NCI-H2196 (cell line): ENCODE results near the gene PINLYP.
A peak's percentile ranks its signal among the peaks of the same experiment; 100 is the strongest.
"Not testable (repeated sequence)": the region's sequence is repeated elsewhere in the genome, so short reads cannot be mapped to it uniquely, and the experiment has no call there.

Experiments used
- DNase-seq: peaks from one replicate; lab custom pipeline; 2025; ENCODE audit not compliant: unreplicated experiment; lab: John Stamatoyannopoulos, UW

PINLYP gene

GRCh38 chr19:43600326-43600725 lies 24.7 kb downstream of the PINLYP start:
- not testable (repeated sequence) for DNase-seq

DNA sequence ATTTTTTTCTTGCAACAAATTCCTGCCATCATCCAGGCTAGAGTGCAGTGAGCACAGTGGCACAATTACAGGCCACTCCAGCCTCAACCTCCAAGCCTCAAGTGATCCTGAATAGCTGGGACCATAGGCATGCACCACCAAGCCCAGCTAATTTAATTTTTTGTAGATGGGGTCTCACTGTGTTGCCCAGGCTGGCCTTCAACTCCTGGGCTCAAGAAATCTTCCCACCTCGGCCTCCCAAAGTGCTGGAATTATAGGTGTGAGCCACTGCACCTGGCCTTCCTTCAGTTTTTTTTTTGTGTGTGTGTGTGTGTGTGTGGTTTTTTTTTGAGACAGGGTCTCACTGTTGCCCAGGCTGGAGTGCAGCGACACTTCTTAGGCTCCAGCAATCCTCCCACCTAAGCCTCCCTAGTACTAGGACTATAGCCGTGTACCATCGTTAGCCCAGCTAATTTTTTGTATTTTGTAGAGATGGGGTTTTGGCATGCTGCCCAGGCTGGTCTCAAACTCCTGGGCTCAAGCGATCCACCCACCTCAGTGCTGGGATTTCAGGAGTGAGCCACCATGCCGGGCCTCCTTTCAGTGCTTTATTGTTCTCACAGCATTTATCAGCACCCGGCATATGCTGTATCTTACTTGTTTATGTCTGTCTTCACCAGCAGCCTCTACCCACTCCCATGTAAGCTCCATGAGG lies 30.4 kb downstream of the PINLYP start:
- DNase-seq, result no peak

DNA sequence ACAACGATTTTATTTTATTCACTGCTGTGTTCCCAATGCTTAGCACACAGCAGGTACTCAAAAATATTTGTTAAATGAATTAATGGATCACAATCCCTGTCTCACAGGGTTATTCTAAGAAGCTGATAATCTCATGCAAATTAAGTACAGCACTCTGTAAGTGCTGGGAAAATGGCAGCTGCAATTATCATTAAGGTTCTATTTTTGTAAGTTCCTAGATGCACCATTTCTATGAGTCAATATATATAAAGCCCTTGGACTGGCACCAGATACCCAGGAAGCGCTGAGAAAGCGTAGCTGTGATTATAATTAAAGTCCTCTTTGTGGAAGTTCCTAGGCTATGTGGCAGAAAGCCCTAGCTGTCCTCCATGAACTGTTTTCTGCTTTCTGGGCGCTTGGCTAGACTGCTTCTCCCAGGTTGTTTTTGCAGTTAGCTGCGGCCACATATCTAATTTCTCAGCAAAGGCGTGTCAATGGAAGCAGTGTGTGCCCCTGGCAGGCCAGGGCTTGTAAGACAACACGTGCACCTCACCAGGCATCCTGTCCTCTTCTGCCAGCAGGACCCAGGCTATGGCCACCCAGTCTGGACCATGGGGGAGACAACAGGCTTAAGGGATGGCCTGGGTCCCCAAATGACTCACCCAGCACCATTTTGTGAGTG lies 31.1 kb downstream of the PINLYP start:
- DNase-seq, result peak; percentile 63

GRCh38 chr19:43607238-43608205 lies 31.9 kb downstream of the PINLYP start:
- no peak for DNase-seq

- DNase-seq, result no peak
Observed at GRCh38 chr19:43609872-43610271, 34.3 kb downstream of the PINLYP start.

DNA sequence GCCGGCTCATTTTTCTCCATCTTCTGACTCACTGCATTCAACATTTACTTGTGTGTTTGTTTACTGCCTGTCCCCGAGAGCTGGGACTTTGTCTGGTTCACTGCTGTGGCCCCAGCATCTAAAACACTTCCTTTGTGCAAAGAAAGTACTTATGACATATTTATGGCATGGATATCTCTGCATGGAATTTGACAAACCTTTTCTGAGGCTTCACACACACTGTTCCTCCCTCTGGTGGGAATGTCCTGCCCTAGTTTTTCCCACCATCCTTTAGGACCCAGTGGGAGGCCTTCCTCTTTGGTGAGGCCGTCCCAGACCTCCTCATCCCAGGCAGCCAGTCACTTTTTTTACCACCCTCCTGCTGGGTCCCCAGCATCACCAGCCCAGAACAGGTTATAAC lies 34.9 kb downstream of the PINLYP start:
- DNase-seq, result no peak

- DNase-seq, result no peak
Observed at GRCh38 chr19:43611788-43612187, 36.2 kb downstream of the PINLYP start, which contains the start of gene SRRM5. Gene SRRM5, plus strand, starts transcription at chr19:43612088. Its CDS starts 34 bp downstream, at chr19:43612122.

GRCh38 chr19:43612374-43612773 lies 36.8 kb downstream of the PINLYP start:
- DNase-seq, result no peak

DNA sequence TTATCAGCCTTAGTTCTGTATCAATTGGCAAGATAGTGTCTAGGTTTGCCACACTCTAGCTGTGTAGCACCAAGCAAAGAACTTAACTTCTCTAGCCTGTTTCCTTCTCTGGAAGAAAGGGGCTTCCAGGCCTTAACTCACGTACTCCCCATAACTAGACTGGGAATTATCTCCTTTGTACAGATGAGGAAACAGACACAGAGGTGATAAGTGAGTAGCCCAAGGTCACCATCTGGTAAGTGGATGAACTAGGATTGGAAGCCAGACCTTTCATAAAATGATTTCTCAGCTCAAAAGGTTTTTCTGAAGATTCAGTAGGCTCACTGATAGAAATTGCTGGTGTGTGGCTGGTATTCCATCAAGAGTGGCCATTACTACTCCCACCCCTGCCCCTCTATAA lies 40.7 kb downstream of the PINLYP start:
- DNase-seq, result no peak

- no peak for DNase-seq
Observed at GRCh38 chr19:43616954-43617353, 41.4 kb downstream of the PINLYP start.

DNA sequence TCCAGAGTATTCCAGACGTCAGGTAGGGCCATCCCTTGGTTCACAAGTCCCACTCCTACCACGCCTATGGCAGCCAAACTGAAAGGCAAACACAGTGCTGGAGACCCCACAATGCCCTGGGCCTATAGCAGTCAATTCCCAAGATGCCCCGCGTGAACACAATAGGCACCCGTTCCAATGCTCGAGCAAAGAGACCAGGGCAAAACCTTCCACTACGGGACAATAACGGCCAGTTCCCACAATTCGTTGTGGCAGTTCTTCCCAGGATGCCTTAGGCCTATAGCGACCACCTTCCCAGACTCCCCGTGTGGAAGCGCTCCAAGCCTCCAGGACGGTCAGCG lies 43.3 kb downstream of the PINLYP start:
- DNase-seq, result peak; percentile 64

DNA sequence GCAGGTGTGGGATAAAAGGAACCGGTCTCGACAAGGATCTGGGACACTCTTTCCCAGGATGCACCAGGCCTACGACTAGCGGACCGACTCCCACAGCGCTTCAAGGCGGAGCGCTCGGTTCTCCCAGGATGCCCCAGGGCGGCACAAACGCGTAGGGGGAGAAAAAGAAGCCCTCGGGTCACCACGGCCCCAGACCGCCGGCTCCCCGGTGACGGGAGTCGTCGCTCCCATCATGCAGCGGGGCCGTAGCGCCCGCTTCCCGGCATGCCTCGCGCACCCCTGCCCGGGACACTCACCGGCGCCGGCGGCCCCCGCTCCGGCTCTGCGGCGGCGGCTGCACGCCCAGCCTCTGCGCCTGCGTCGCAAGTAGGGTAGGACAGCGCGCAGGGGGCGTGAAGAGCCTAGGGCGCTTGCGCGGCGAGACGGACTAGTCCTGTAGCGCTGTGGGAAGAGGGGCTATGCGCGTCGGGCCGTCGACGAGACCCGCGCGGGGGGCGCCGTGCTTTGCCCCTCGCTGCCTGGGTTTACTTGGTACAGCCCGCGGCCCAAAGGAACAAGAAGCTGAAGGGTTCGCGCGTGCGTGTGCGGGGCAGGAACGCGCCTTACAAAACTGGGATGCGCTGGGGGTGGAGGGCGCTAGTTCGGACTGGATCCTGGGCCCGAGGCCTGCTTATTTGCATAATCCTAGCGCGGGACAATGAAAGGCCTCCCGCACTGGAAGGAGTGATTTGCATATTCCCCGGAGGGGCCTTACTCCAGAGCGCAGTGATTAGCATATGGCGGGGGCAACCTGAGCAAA lies 43.9 kb downstream of the PINLYP start, which contains the start of gene ZNF428:
TSS of gene ZNF428 (minus strand) at position 368 of the 799 bp plus-strand sequence. CDS start 5,325 bp downstream, outside the sequence.
- peak; percentile 91 for DNase-seq

DNA sequence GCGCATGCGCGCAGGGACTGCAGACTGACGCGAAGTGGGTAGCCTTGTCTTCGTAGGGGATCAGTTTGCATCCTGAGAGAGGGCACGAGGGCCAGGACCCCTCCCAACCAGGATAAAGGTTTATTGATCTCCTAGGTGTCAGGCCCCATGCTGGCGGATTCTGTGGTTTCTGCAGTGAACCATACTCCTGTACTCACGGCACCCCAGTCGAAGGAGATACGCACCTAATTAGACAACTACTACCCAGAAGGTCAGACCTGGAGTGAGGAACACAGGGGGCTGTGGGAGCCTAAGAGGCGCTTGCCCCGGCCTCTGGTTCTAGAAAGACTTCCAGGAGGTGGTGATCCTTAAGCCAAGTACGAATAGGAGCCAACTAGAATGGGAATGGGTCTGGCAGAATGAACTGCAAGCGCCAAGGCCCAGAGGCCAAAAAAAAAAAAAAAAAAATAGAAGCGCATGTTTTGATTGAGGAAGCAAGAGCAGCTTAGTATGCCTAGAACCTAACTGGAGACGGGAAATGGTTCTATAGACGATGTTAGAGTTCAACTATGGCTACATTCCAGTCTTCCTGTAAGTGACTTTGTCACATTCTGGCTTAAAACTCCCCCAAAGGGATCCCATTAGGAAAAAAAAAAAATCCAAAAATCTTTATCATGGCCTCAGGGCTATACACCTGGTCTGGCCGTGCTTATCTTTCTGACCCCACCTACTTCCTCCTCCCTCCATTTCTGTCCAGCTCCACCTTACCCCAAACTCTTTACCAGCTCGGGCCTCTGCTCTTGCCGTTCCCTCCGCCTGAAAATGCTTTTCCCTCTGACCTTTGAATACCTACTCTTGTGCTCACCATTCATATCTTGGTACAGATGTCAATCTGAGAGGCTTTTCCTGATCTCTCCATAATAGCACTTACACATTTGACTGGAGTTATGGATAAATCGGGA lies 44.7 kb downstream of the PINLYP start:
- DNase-seq, result no peak

DNA sequence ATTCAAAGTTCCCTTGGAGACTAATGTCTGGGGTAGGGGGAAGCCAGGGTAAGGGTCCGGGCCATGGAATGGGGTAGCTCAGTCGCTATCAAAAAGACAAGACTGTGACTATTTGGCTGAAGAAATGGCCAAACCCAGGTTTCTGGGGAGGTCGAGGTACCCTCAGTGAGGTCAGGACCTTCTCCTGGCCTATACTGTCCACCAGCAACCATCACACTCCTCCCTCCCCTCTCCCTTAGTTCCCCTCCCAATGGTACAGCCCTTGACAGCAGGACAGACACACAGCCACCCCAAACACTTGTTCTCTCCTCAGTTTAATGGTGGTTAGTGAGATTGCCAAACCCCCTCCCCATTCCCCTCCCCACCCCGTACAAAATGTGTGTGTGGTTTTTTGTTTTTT lies 46.5 kb downstream of the PINLYP start:
- no peak for DNase-seq

- no peak for DNase-seq
Observed at GRCh38 chr19:43622956-43623355, 47.4 kb downstream of the PINLYP start.

DNA sequence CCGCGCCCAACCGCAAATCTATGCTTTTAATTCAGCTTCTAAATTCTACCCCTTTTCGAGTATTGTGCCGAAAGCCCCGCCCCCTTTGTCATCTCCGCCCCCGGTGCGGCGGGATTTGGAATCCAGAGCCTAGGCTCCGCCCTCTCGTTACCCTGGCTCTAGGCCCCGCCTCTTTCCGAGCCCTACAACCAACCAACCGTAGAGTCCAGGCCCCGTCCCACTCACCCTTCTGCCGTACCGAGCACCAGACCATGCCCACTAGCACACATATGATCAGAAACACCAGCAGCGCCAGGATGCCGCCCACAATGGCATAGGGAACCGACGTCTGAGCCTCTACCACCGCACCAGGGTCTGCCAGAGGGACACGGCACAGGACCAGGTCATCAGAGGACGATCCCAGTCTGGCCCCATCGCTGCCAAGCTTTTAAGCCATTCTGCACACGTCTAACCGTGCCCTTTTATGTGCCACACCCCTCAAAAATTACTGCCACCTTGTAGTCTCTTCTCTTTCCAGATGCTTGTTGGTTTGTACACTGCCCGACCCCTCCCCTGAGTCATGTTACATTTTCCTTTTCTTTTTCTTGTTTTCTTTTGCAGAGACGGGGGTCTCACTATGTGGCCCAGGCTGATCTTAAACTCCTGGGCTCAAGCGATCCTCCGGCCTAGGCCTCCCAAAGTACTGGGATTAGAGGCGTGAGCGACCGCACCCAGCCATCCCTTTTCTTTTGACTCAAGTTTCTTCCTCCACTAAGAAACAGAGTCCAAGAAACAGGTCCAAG lies 48.5 kb downstream of the PINLYP start:
- no peak for DNase-seq

DNA sequence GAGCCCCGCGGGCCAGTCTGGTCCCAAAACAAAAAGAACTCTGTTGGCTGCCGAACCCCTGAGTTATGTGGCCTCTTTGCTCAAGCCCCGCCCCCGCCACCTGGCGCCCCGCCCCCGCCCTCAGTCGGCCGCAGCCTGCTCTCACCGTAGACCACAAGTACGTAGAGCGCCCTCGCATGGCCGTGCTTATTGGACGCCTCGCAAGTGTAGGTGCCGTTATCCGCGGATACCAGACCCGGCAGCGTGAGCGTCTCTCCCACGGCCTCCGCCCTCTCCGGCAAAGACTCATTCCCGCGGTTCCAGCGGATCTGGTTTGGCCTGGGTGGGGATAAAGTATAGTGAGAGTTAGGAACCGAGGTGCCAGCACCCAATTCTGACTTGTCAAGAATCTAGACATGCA lies 49.3 kb downstream of the PINLYP start:
- DNase-seq, result no peak

GRCh38 chr19:43625918-43626579 lies 50.4 kb downstream of the PINLYP start:
- DNase-seq, result no peak
